HL-60 (cell line): ENCODE results near the gene ZNF500.

Experiments used
- DNase-seq, 2 experiments: peaks; one replicate each; pipeline ENCODE4 v3.0.0-alpha.2; 2010 to 2020; ENCODE audit warnings: low read depth in 1 of 2, low spot score in 1 of 2
- H3K27ac ChIP-seq: fragments of 250-450 bp; sonication (Bioruptor Pico); replicated peaks from 2 replicates; pipeline ENCODE4 v1.5.1; 2020; ENCODE audit warnings: mild to moderate bottlenecking, moderate library complexity
- H3K27me3 ChIP-seq: fragments of 250-450 bp; sonication (Bioruptor Pico); 2 replicates; pipeline ENCODE4 v1.5.1; 2021; ENCODE audit warnings: mild to moderate bottlenecking, moderate library complexity; ENCODE audit not compliant: insufficient read depth, poor library complexity, severe bottlenecking
- H3K4me3 ChIP-seq: replicated peaks from 2 replicates; pipeline ENCODE4 v1.5.1; 2011; ENCODE audit warnings: mild to moderate bottlenecking, control low read depth, low read length; ENCODE audit not compliant: insufficient read depth
- GABPA ChIP-seq: IDR thresholded peaks from 2 replicates; pipeline ENCODE4 v1.6.1; 2012; ENCODE audit warnings: low read depth
- POLR2AphosphoS5 ChIP-seq: IDR thresholded peaks from 2 replicates; pipeline ENCODE4 v1.6.1; 2012; ENCODE audit warnings: low read depth
- SPI1 ChIP-seq: IDR thresholded peaks from 2 replicates; pipeline ENCODE4 v1.6.1; 2012; ENCODE audit warnings: low read depth, mild to moderate bottlenecking, borderline replicate concordance
- TF ChIP-seq, protein P1 (sequence below): IDR thresholded peaks from 2 replicates; pipeline ENCODE4 v1.6.1; 2012; ENCODE audit warnings: low read depth; ENCODE audit not compliant: insufficient replicate concordance
- TF ChIP-seq, protein P2 (sequence below): IDR thresholded peaks from one replicate; pipeline ENCODE4 v1.5.1; 2011; ENCODE audit warnings: low read length, control low read depth, inconsistent platforms; ENCODE audit not compliant: insufficient read depth

ZNF500 gene

DNA sequence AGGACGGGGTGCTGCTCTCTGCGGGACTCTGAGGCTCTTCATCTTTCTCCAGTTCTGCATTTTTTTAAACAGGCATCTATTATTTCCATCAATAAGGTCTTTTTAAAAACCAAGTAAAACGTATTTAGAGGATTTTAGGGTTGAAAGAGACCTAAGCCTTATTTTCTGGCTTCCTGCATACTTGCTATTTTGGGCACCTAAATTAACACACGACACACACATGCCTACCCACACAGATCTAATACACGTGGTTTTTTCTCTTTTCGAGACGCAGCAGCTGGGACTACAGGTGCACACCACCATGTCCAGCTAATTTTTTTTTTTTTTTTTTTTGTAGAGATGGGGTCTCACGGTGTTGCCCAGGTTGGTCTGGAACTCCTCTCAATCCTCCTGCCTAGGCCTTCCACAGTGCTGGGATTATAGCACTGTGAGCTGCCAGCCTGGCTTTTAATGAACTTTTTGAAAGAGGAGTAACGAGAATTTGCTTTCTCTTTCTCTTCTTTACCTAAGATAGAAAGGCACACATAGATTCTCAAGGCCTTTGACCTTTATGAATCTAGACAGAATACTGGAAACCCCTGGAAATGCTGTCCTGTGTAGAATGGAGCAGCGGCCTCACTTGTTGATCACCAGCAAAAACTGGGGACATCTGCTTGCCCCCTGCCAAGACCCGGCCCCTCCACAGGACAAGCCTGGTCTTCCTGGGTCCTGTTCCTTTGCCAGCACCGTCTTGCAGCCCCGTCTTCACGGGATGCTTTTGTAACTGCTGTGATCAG lies 18.9 kb downstream of the ZNF500 start:
- Histone ChIP-seq H3K27ac (no peak overlapping the region), H3K27me3 (no peaks in the 10 kb centered on the region), H3K4me3 (no peak overlapping the region)
- DNase-seq, result no peak
- TF ChIP-seq, protein P1, sequence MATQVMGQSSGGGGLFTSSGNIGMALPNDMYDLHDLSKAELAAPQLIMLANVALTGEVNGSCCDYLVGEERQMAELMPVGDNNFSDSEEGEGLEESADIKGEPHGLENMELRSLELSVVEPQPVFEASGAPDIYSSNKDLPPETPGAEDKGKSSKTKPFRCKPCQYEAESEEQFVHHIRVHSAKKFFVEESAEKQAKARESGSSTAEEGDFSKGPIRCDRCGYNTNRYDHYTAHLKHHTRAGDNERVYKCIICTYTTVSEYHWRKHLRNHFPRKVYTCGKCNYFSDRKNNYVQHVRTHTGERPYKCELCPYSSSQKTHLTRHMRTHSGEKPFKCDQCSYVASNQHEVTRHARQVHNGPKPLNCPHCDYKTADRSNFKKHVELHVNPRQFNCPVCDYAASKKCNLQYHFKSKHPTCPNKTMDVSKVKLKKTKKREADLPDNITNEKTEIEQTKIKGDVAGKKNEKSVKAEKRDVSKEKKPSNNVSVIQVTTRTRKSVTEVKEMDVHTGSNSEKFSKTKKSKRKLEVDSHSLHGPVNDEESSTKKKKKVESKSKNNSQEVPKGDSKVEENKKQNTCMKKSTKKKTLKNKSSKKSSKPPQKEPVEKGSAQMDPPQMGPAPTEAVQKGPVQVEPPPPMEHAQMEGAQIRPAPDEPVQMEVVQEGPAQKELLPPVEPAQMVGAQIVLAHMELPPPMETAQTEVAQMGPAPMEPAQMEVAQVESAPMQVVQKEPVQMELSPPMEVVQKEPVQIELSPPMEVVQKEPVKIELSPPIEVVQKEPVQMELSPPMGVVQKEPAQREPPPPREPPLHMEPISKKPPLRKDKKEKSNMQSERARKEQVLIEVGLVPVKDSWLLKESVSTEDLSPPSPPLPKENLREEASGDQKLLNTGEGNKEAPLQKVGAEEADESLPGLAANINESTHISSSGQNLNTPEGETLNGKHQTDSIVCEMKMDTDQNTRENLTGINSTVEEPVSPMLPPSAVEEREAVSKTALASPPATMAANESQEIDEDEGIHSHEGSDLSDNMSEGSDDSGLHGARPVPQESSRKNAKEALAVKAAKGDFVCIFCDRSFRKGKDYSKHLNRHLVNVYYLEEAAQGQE, result no peak
- no peak for TF ChIP-seq SPI1
- TF ChIP-seq, protein P2, sequence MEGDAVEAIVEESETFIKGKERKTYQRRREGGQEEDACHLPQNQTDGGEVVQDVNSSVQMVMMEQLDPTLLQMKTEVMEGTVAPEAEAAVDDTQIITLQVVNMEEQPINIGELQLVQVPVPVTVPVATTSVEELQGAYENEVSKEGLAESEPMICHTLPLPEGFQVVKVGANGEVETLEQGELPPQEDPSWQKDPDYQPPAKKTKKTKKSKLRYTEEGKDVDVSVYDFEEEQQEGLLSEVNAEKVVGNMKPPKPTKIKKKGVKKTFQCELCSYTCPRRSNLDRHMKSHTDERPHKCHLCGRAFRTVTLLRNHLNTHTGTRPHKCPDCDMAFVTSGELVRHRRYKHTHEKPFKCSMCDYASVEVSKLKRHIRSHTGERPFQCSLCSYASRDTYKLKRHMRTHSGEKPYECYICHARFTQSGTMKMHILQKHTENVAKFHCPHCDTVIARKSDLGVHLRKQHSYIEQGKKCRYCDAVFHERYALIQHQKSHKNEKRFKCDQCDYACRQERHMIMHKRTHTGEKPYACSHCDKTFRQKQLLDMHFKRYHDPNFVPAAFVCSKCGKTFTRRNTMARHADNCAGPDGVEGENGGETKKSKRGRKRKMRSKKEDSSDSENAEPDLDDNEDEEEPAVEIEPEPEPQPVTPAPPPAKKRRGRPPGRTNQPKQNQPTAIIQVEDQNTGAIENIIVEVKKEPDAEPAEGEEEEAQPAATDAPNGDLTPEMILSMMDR, result no peak
- TF ChIP-seq GABPA, result no peak
- no peak for TF ChIP-seq POLR2AphosphoS5

DNA sequence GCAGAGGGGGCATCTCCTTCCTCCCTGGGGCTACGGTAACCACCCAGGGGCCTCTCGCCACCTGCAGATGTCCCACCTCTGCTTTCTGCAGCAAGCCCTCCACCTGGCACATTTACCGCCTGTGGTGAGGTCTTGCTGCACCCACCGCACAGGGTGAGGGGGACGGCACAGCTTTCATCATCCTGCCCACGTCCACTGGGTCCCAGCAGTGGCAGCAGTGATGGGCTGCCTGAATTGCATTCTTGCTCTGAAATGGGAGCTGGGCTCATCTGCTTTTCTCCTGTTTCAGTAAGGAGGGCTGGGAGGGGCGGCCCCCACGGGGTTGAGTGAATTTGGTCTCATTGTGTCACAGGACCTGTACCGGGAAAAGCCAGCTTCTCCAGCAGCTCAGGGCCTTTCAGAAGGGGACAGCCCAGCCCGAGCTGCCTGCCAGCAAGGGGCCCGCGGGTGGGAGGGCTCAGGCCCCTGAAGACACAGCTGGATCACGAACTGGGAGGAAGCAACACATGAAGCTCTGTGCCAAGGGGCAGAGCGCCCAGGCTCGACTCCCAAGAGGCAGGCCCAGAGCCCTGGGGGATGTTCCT lies 19.9 kb downstream of the ZNF500 start:
- TF ChIP-seq, protein P1, result no peak
- TF ChIP-seq SPI1 (no peak), POLR2AphosphoS5 (no peak), GABPA (no peak)
- TF ChIP-seq, protein P2, result no peak
- no peak overlapping the region for H3K27ac ChIP-seq
- H3K27me3 ChIP-seq, result no peaks in the 10 kb centered on the region
- H3K4me3 ChIP-seq, result no peak overlapping the region
- no peak for DNase-seq

DNA sequence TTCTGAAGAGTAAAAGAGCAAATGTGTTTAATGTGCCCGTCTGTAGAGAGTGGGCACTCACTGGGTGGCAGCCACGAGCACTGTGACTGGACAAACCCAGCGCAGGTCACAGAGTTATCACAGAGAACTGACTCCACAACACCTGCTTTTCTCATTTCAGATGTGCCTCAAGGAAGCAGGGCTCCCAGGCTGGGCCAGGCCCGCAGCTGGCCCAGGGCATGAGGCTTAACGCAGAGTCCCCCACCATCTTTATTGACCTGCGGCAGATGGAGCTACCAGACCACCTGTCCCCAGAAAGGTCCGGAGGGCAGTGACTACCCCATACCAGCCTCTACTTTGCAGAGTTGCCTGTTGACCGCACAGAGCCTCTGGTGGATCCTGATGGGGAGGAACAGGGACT lies 20.7 kb downstream of the ZNF500 start:
- no peak overlapping the region for H3K4me3 ChIP-seq
- no peaks in the 10 kb centered on the region for H3K27me3 ChIP-seq
- TF ChIP-seq GABPA, result no peak
- no peak for TF ChIP-seq POLR2AphosphoS5
- no peak for TF ChIP-seq SPI1
- TF ChIP-seq, protein P1, result no peak
- TF ChIP-seq, protein P2, result no peak
- no peak for DNase-seq
- no peak overlapping the region for H3K27ac ChIP-seq
